H1 (cell line): ENCODE measurements around the gene SLFN13. TPM values are rescaled to one million over a fixed set of nuclear protein-coding genes. Genes with fewer than 3 reads are reported as not detected.
A peak's percentile ranks its signal among the peaks of the same experiment; 100 is the strongest.

Source experiments
- ASH2L ChIP-seq: fragments of 200-600, 300-600 bp; sonication (generic); IDR thresholded peaks from one replicate; pipeline ENCODE4 v1.7.1; 2017; ENCODE audit warnings: low read length
- ATF3 ChIP-seq: IDR thresholded peaks from 2 replicates; pipeline ENCODE4 v1.6.1; 2011; ENCODE audit warnings: low read depth, mild to moderate bottlenecking, low read length; ENCODE audit not compliant: insufficient read depth
- CHD2 ChIP-seq: IDR thresholded peaks from 2 replicates; pipeline ENCODE4 v1.6.1; 2012; ENCODE audit warnings: low read length, improper control_type of control experiment
- CTBP2 ChIP-seq: IDR thresholded peaks from 2 replicates; pipeline ENCODE4 v1.7.0; 2011; ENCODE audit warnings: borderline replicate concordance, mild to moderate bottlenecking, moderate library complexity, mixed read lengths, low read length; ENCODE audit not compliant: insufficient read depth, insufficient read length
- CTCF ChIP-seq, 3 experiments: IDR thresholded peaks; 1 replicate in 2 of 3; 2 replicates in 1 of 3; pipeline versions ENCODE4 v1.5.1 to v1.6.1; 2011; ENCODE audit warnings: low read length in 3 of 3, mild to moderate bottlenecking in 3 of 3, inconsistent platforms in 2 of 3, low read depth in 1 of 3, moderate library complexity in 1 of 3; ENCODE audit not compliant: insufficient read depth in 1 of 3; ENCODE audit errors: control extremely low read depth in 1 of 3
- EGR1 ChIP-seq: IDR thresholded peaks from 2 replicates; pipeline ENCODE4 v1.6.1; 2011; ENCODE audit warnings: low read depth, low read length, borderline replicate concordance
- EP300 ChIP-seq, 2 experiments: IDR thresholded peaks; 1 replicate in 1 of 2; 2 replicates in 1 of 2; pipeline ENCODE4 v1.6.1; 2011 to 2012; ENCODE audit warnings: low read depth in 2 of 2, low read length in 2 of 2, mild to moderate bottlenecking in 2 of 2, borderline replicate concordance in 1 of 2, inconsistent platforms in 1 of 2, moderate library complexity in 1 of 2
- GTF2F1 ChIP-seq: IDR thresholded peaks from 2 replicates; pipeline ENCODE4 v1.6.1; 2012; ENCODE audit warnings: low read depth, low read length, improper control_type of control experiment, borderline replicate concordance
- HDAC2 ChIP-seq, 2 experiments: fragments of 300-600 bp in 1 of 2; sonication (generic) in 1 of 2; IDR thresholded peaks; 2 replicates each; pipeline ENCODE4 v1.6.1; 2011 to 2012; ENCODE audit warnings: low read depth in 2 of 2, low read length in 2 of 2, mild to moderate bottlenecking in 2 of 2, moderate library complexity in 2 of 2, borderline replicate concordance in 1 of 2, inconsistent platforms in 1 of 2
- JUN ChIP-seq: IDR thresholded peaks from 2 replicates; pipeline ENCODE4 v1.6.1; 2011; ENCODE audit warnings: low read depth, mild to moderate bottlenecking, improper control_type of control experiment, low read length
- JUND ChIP-seq: IDR thresholded peaks from 2 replicates; pipeline ENCODE4 v1.6.1; 2011; ENCODE audit warnings: mild to moderate bottlenecking, improper control_type of control experiment, low read length
- POLR2AphosphoS5 ChIP-seq: IDR thresholded peaks from 2 replicates; pipeline ENCODE4 v1.6.1; 2011; ENCODE audit warnings: low read depth, low read length
- POU5F1 ChIP-seq: IDR thresholded peaks from 2 replicates; pipeline ENCODE4 v1.6.1; 2011; ENCODE audit warnings: low read depth, mild to moderate bottlenecking, low read length, moderate library complexity
- RAD21 ChIP-seq, 2 experiments: IDR thresholded peaks in 1 of 2; conservative IDR thresholded peaks in 1 of 2; 2 replicates each; pipeline ENCODE4 v1.6.1; 2011; ENCODE audit warnings: low read depth in 2 of 2, low read length in 2 of 2, improper control_type of control experiment in 1 of 2, inconsistent platforms in 1 of 2, mild to moderate bottlenecking in 1 of 2, moderate library complexity in 1 of 2
- RBBP5 ChIP-seq: IDR thresholded peaks from 2 replicates; pipeline ENCODE4 v1.7.1; 2012; ENCODE audit warnings: low read depth, mild to moderate bottlenecking, inconsistent platforms, low read length, moderate library complexity, borderline replicate concordance
- SIN3A ChIP-seq, 2 experiments: IDR thresholded peaks in 1 of 2; conservative IDR thresholded peaks in 1 of 2; 2 replicates each; pipeline ENCODE4 v1.6.1; 2011 to 2012; ENCODE audit warnings: low read length in 2 of 2, improper control_type of control experiment in 1 of 2, low read depth in 1 of 2, mild to moderate bottlenecking in 1 of 2
- SP1 ChIP-seq: IDR thresholded peaks from 2 replicates; pipeline ENCODE4 v1.6.1; 2011; ENCODE audit warnings: low read depth, low read length
- SP4 ChIP-seq: IDR thresholded peaks from 2 replicates; pipeline ENCODE4 v1.6.1; 2012; ENCODE audit warnings: low read length, inconsistent platforms
- YY1 ChIP-seq: IDR thresholded peaks from 2 replicates; pipeline ENCODE4 v1.6.1; 2011; ENCODE audit warnings: low read depth, mild to moderate bottlenecking, low read length
- polyA plus RNA-seq, 7 experiments: library from polyadenylated mRNA; depleted of rRNA in 3 of 7; stranded (reverse) in 5 of 7; unstranded in 2 of 7; fragments of >200 nt in 5 of 7; fragments of 200-250 nt in 2 of 7; gene quantifications; 1 replicate in 5 of 7; 2 replicates in 1 of 7; 4 replicates in 1 of 7; pipeline versions ENCODE4 v1.2.1 to v1.2.3, GENCODE V29; 2011 to 2013; ENCODE audit warnings: missing spikeins in 2 of 7, mixed read lengths in 2 of 7
- total RNA-seq: library from RNA; stranded (reverse); fragmentation: NEBNext Ultra II Directional; extraction: Animal tissue kit (Norgen Biotek cat#: 25700); gene quantifications from 2 replicates; pipeline ENCODE4 v1.2.1, GENCODE V29; 2021

SLFN13 gene
- total and polyA plus RNA-seq, 2 of the 8 experiments (the other 6 are each of a cell fraction or from before 2014, with no cell fraction given) = 15.7 to 27.5 TPM

GRCh38 chr17:35433075-35433894 lies 15.3 kb downstream of the SLFN13 start (continued):
- TF ChIP-seq ATF3 (peak; percentile 73), JUND (peak; percentile 99), RAD21 (IDR thresholded peaks at IDR 0.05 in 1 of 2, conservative IDR thresholded peaks at IDR 0.05 in 1 of 2; ENCODE audit: low read depth in 2 of 2, low read length in 2 of 2) (peak in 1 of 2 experiments; percentile 33; a peak in 2 of 4 replicates), ASH2L (peak; percentile 55), CTBP2 (peak; percentile 89), GTF2F1 (no peak), YY1 (no peak; the same call in 1 of the 2 replicates), SP1 (peak; percentile 58; the same call in 1 of the 2 replicates), SIN3A (conservative IDR thresholded peaks at IDR 0.05 in 1 of 2, IDR thresholded peaks at IDR 0.05 in 1 of 2; ENCODE audit: low read depth in 1 of 2, low read length in 2 of 2) (0 out of 4 replicates have a peak, but pooled peaks of 1 of the 2 experiments have one; percentile 15), CTCF (IDR thresholded peaks at IDR 0.05; ENCODE audit: control extremely low read depth in 1 of 3, insufficient read depth in 1 of 3, low read depth in 1 of 3, low read length in 3 of 3) (peak in 2 of 3 experiments; percentile 32; a peak in 2 of 4 replicates), EGR1 (no peak), EP300 (IDR thresholded peaks at IDR 0.05; ENCODE audit: borderline replicate concordance in 1 of 2, low read depth in 2 of 2, low read length in 2 of 2) (no peak), SP4 (no peak), RBBP5 (peak; percentile 36), POU5F1 (0 out of 2 replicates have a peak, but pooled peaks have one; percentile 25), CHD2 (no peak), HDAC2 (IDR thresholded peaks at IDR 0.05; ENCODE audit: borderline replicate concordance in 1 of 2, low read depth in 2 of 2, low read length in 2 of 2) (0 out of 4 replicates have a peak, but pooled peaks of 1 of the 2 experiments have one; percentile 52), POLR2AphosphoS5 (0 out of 2 replicates have a peak, but pooled peaks have one; percentile 14), JUN (peak; percentile 98)
